Body of pancreas (tissue), 4 donors: ENCODE data around the gene CLASP1. TPM values are rescaled to one million over a fixed set of nuclear protein-coding genes. Genes with fewer than 3 reads are reported as not detected.

ENCODE experiments used
- ATAC-seq: fragments of 150-250 bp; one replicate; pipeline ENCODE4 v1.9.1; 2016
- DNase-seq, 4 donors: peaks; one replicate each; pipeline ENCODE4 v3.0.0-alpha.2; 2019
- H3K27ac ChIP-seq, 4 donors: fragments of 200-600 bp; sonication (generic); 1 replicate in 3 of 4; 2 replicates in 1 of 4; pipeline versions ENCODE4 v1.5.1 to v1.6.1; 2016 to 2019; ENCODE audit warnings: mild to moderate bottlenecking in 1 of 4, mixed read lengths in 1 of 4, moderate library complexity in 1 of 4
- H3K27me3 ChIP-seq, 2 donors: fragments of 200-600 bp; sonication (generic); one replicate each; pipeline ENCODE4 v1.6.0; 2016; ENCODE audit warnings: mild to moderate bottlenecking in 1 of 2
- H3K36me3 ChIP-seq, 2 donors: fragments of 200-600 bp; sonication (generic); replicated peaks in 1 of 2; 2 replicates each; pipeline ENCODE4 v1.5.1; 2016; ENCODE audit warnings: low read depth in 2 of 2; ENCODE audit not compliant: insufficient read depth in 1 of 2
- H3K4me1 ChIP-seq: fragments of 200-600 bp; sonication (generic); one replicate; pipeline ENCODE4 v1.6.0; 2016
- H3K4me3 ChIP-seq, 2 donors: fragments of 200-600 bp; sonication (generic); 1 replicate in 1 of 2; 2 replicates in 1 of 2; pipeline ENCODE4 v1.5.1; 2016 to 2019
- H3K9me3 ChIP-seq, 3 donors: fragments of 200-600 bp; sonication (generic); 1 replicate in 2 of 3; 2 replicates in 1 of 3; pipeline ENCODE4 v1.5.1; 2016
- POLR2A ChIP-seq, 3 donors: fragments of 450-650 bp; IDR thresholded peaks; one replicate each; pipeline ENCODE4 v1.6.1; 2016; ENCODE audit warnings: antibody characterized with exemption in 3 of 3, mild to moderate bottlenecking in 2 of 3
- WGBS, 2 donors: methylation state at CpG; one replicate each; pipeline ENCODE4 v1.1.5; 2017; 5-methylcytosine and 5-hydroxymethylcytosine counted together
- intact Hi-C: fragments of 100-400 bp; cut with DNase I; formaldehyde crosslinking; loops from one replicate; pipeline ENCODE4 v1.15.1; 2023
- total RNA-seq, 2 donors: library from RNA; depleted of rRNA; stranded (reverse); fragments of >200 nt; gene quantifications; one replicate each; pipeline ENCODE4 v1.1.0, GENCODE V29; 2016
- TF ChIP-seq, protein P1 (sequence below), 7 experiments: fragments of 450-650 bp in 4 of 7; fragments of 200-600 bp in 3 of 7; sonication (generic) in 3 of 7; IDR thresholded peaks; one replicate each; pipeline ENCODE4 v1.5.1; 2016 to 2019; ENCODE audit warnings: antibody characterized with exemption in 7 of 7

CLASP1 gene
- total RNA-seq, 2 donors from 2014 or later = 28.5 to 44.2 TPM

DNA sequence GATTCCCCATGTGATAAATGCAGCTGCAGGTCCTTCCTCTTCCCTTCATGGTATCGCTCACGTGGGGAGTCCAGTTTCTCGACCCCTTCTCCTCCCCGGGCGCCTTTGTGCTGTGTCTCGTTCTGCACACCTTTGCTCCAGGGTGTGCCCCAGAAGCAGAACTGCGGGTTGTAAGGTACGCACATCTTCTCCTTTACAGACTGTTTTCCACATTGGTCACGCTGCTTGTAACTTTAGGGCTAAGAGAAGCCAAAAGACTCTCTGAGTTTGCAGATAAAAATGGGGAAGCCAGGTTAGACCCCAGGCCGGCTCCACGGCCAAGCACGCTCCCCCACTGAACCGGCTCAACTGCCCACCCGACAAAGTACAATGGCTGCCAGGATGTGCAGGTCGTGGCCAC, 318.3 kb downstream of the CLASP1 start:
- Histone ChIP-seq H3K27ac (no peak overlapping the region), H3K9me3 (no peaks in the 10 kb centered on the region), H3K4me1 (peaks cover 20% of the 10 kb centered on the region), H3K4me3 (no peak overlapping the region), H3K36me3 (no peaks in the 10 kb centered on the region), H3K27me3 (no peaks in the 10 kb centered on the region)
- 85 to 91% methylated on average over 15 of the region's 15 CpGs for WGBS, 2 donors
- ATAC-seq (no peak), DNase-seq (no peak)
- intact Hi-C loops = no loop called here
- no peak for TF ChIP-seq POLR2A (IDR thresholded peaks at IDR 0.05)
- TF ChIP-seq, protein P1, sequence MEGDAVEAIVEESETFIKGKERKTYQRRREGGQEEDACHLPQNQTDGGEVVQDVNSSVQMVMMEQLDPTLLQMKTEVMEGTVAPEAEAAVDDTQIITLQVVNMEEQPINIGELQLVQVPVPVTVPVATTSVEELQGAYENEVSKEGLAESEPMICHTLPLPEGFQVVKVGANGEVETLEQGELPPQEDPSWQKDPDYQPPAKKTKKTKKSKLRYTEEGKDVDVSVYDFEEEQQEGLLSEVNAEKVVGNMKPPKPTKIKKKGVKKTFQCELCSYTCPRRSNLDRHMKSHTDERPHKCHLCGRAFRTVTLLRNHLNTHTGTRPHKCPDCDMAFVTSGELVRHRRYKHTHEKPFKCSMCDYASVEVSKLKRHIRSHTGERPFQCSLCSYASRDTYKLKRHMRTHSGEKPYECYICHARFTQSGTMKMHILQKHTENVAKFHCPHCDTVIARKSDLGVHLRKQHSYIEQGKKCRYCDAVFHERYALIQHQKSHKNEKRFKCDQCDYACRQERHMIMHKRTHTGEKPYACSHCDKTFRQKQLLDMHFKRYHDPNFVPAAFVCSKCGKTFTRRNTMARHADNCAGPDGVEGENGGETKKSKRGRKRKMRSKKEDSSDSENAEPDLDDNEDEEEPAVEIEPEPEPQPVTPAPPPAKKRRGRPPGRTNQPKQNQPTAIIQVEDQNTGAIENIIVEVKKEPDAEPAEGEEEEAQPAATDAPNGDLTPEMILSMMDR (IDR thresholded peaks at IDR 0.05) = no peak

DNA sequence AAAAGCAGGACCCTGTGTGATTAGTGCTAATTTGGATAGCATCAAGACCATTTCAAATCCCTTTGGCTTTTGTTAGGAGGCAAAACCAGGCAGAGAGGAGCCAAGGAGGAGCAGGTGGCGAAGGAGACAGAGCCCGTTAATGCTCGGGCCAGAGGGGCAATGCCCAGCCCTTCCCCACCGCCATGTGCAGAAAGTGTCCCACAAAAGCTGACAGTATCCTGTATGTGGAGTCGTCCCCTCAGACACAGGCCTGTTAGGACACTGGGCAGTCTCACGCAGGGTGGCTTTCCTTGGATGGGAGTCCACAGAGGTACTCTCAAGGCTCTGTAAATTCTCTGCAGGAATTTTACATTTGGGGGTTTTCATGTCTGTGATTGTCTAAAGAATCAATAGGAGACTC, 319.5 kb downstream of the CLASP1 start:
- DNase-seq = no peak
- intact Hi-C loops = loop anchor here (10.0 kb wide), 1 partner anchor 235 kb away; no protein-coding TSS in a partner anchor

DNA sequence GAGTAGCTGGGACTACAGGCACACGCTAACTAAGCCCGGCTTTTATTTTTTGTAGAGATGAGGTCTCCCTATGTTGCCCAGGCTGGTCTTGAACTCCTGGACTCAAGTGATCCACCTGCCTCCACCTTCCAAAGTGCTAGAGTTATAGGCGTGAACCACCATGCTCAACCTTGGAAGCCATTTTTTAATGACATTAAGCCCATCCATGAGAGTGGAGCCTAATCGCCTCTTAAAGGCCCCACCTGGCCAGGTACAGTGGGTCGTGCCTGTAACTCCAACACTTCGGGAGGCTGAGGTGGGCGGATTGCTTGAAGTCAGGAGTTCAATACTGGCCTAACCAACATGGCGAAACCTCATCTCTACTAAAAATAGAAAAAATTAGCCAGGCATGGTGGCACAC, 322.6 kb downstream of the CLASP1 start:
- ATAC-seq (no peak), DNase-seq (no peak)
- Histone ChIP-seq H3K4me1 (no peaks in the 10 kb centered on the region), H3K9me3 (no peaks in the 10 kb centered on the region), H3K27me3 (no peaks in the 10 kb centered on the region), H3K4me3 (no peak overlapping the region), H3K36me3 (no peaks in the 10 kb centered on the region), H3K27ac (no peak overlapping the region)
- intact Hi-C loops = loop anchor here (10.0 kb wide), 1 partner anchor 232 kb away; no protein-coding TSS in a partner anchor
- 94 to 97% methylated on average over 8 of the region's 8 CpGs for WGBS, 2 donors
- TF ChIP-seq, protein P1 (IDR thresholded peaks at IDR 0.05) = no peak
- no peak for TF ChIP-seq POLR2A (IDR thresholded peaks at IDR 0.05)

More for the DNA sequence above, 319.5 kb downstream of the CLASP1 start:
- Histone ChIP-seq H3K4me3 (no peak overlapping the region), H3K27me3 (no peaks in the 10 kb centered on the region), H3K36me3 (no peaks in the 10 kb centered on the region), H3K4me1 (peaks cover 9% of the 10 kb centered on the region), H3K9me3 (no peaks in the 10 kb centered on the region), H3K27ac (no peak overlapping the region)
- 75 to 92% methylated on average over 6 of the region's 6 CpGs for WGBS, 2 donors
- no peak for ATAC-seq
- TF ChIP-seq POLR2A (IDR thresholded peaks at IDR 0.05) = no peak
- TF ChIP-seq, protein P1 (IDR thresholded peaks at IDR 0.05) = no peak

DNA sequence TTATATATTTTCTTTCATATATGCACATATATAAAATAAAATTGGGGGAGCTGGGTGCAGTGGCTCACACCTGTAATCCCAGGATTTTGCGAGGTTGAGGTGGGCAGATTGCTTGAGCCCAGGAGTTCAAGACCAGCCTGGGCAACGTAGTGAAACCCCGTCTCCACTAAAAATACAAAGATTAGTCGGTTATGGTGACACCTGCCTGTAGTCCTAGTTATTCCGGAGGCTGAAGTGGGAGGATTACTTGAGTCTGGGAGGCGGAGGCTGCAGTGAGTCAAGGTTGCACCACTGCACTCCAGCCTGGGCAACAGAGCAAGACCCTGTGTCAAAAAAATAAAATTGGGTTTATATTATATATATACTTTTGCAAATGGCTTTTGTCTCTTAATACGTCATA, 324.7 kb downstream of the CLASP1 start:
- intact Hi-C loops = loop anchor here (10.0 kb wide), 1 partner anchor 230 kb away; no protein-coding TSS in a partner anchor

More for the DNA sequence above, 324.7 kb downstream of the CLASP1 start:
- H3K36me3 ChIP-seq = no peaks in the 10 kb centered on the region
- ATAC-seq (no peak), DNase-seq (no peak)
- TF ChIP-seq, protein P1 (IDR thresholded peaks at IDR 0.05) = no peak
- TF ChIP-seq POLR2A (IDR thresholded peaks at IDR 0.05) = no peak
- WGBS, 2 donors = 81 to 88% methylated on average over 7 of the region's 7 CpGs
- no peaks in the 10 kb centered on the region for H3K4me1 ChIP-seq
- H3K27me3 ChIP-seq = no peaks in the 10 kb centered on the region
- H3K9me3 ChIP-seq = no peaks in the 10 kb centered on the region
- H3K27ac ChIP-seq = no peak overlapping the region
- no peak overlapping the region for H3K4me3 ChIP-seq
